Tibial nerve (tissue), 4 donors: Measurements from ENCODE around the gene NUP62. TPM values are rescaled to one million over a fixed set of nuclear protein-coding genes. Genes with fewer than 3 reads are reported as not detected.
"Not testable (repeated sequence)": the region's sequence is repeated elsewhere in the genome, so short reads cannot be mapped to it uniquely, and the experiment has no call there.

Source experiments
- DNase-seq, 2 donors: peaks; one replicate each; pipeline ENCODE4 v3.0.0-alpha.2; 2019; ENCODE audit warnings: low spot score in 2 of 2
- H3K27ac ChIP-seq, 4 donors: fragments of 200-600 bp; sonication (generic) in 3 of 4; one replicate each; pipeline ENCODE4 v1.5.1; 2017 to 2019; ENCODE audit warnings: mild to moderate bottlenecking in 1 of 4
- H3K27me3 ChIP-seq, 2 donors: fragments of 200-600 bp; sonication (generic) in 1 of 2; one replicate each; pipeline versions ENCODE4 v1.5.1 to v1.6.0; 2017 to 2019
- H3K36me3 ChIP-seq, 3 donors: fragments of 200-600 bp; sonication (generic); one replicate each; pipeline ENCODE4 v1.5.1; 2018 to 2019
- H3K4me1 ChIP-seq, 4 donors: fragments of 200-600 bp; sonication (generic) in 3 of 4; one replicate each; pipeline ENCODE4 v1.5.1; 2017 to 2019
- H3K4me3 ChIP-seq, 4 donors: fragments of 200-600 bp; sonication (generic) in 3 of 4; one replicate each; pipeline ENCODE4 v1.5.1; 2017 to 2019; ENCODE audit warnings: mild to moderate bottlenecking in 1 of 4, moderate library complexity in 1 of 4
- H3K9me3 ChIP-seq, 4 donors: fragments of 200-600 bp; sonication (generic) in 3 of 4; one replicate each; pipeline ENCODE4 v1.5.1; 2017 to 2019
- CTCF ChIP-seq, 5 experiments: fragments of 200-600 bp in 3 of 5; fragments of 450-650 bp in 2 of 5; sonication (generic) in 3 of 5; IDR thresholded peaks; one replicate each; pipeline ENCODE4 v1.5.1; 2016 to 2019; ENCODE audit warnings: antibody characterized with exemption in 5 of 5, mild to moderate bottlenecking in 3 of 5, moderate library complexity in 2 of 5
- EP300 ChIP-seq, 2 donors: sonication (generic); formaldehyde crosslinking; IDR thresholded peaks; one replicate each; pipeline ENCODE4 v1.6.1; 2017; ENCODE audit warnings: antibody characterized with exemption in 2 of 2, mild to moderate bottlenecking in 1 of 2
- POLR2A ChIP-seq, 2 donors: fragments of 450-650 bp; IDR thresholded peaks; one replicate each; pipeline ENCODE4 v1.6.1; 2017; ENCODE audit warnings: antibody characterized with exemption in 2 of 2, mild to moderate bottlenecking in 2 of 2, moderate library complexity in 2 of 2
- WGBS, 2 donors: methylation state at CpG; one replicate each; pipeline ENCODE4 v1.1.5; 2018; 5-methylcytosine and 5-hydroxymethylcytosine counted together
- total RNA-seq, 4 donors: library from RNA; depleted of rRNA; stranded (reverse); fragments of >200 nt; gene quantifications; one replicate each; pipeline ENCODE4 v1.1.0, GENCODE V29; 2016

Gene NUP62
- total RNA-seq, 4 donors from 2014 or later, result 32.8 to 43.5 (median 38.7) TPM

GRCh38 chr19:49929611-49930482 lies 543 bp upstream of the NUP62 start:
- H3K27ac ChIP-seq, result peak overlapping the region; percentile 87 to 95 (median 94)
- H3K4me1 ChIP-seq, result peaks cover 0 to 42% (median 17%) of the 10 kb centered on the region in 4 donors
- peak; percentile 69 to 85 for TF ChIP-seq EP300 (IDR thresholded peaks at IDR 0.05)
- TF ChIP-seq CTCF (IDR thresholded peaks at IDR 0.05), result peak in 2 of 5 experiments; percentile 52 to 58
- peak in 1 of 2 donors; percentile 23 for TF ChIP-seq POLR2A (IDR thresholded peaks at IDR 0.05)
- peak; percentile 76 to 86 for DNase-seq
- 3 to 5% methylated on average over 28 to 36 of the region's 43 CpGs for WGBS, 2 donors
- no peaks in the 10 kb centered on the region for H3K27me3 ChIP-seq
- H3K9me3 ChIP-seq, result no peaks in the 10 kb centered on the region
- H3K36me3 ChIP-seq, result peaks cover 0 to 40% (median 0%) of the 10 kb centered on the region in 3 donors
- H3K4me3 ChIP-seq, result peak overlapping the region; percentile 92 to 94 (median 92)

GRCh38 chr19:49927526-49928264 lies 1.6 kb downstream of the NUP62 start:
- H3K27ac ChIP-seq, result peak overlapping the region in 2 of 4 donors; percentile 7 to 94
- WGBS, 2 donors, result 81 to 83% methylated on average over 14 of the region's 14 CpGs
- no peak for TF ChIP-seq POLR2A (IDR thresholded peaks at IDR 0.05)
- no peak for TF ChIP-seq EP300 (IDR thresholded peaks at IDR 0.05)
- no peak for TF ChIP-seq CTCF (IDR thresholded peaks at IDR 0.05)
- H3K36me3 ChIP-seq, result peaks cover 0 to 54% (median 0%) of the 10 kb centered on the region in 3 donors
- H3K4me3 ChIP-seq, result peak overlapping the region in 1 of 4 donors; percentile 94
- no peaks in the 10 kb centered on the region for H3K9me3 ChIP-seq
- H3K4me1 ChIP-seq, result peaks cover 0 to 59% (median 26%) of the 10 kb centered on the region in 4 donors
- no peak for DNase-seq
- no peaks in the 10 kb centered on the region for H3K27me3 ChIP-seq

GRCh38 chr19:49926515-49926914 lies 2.8 kb downstream of the NUP62 start:
- H3K4me1 ChIP-seq, result peaks cover 0 to 62% (median 26%) of the 10 kb centered on the region in 4 donors
- H3K27ac ChIP-seq, result no peak overlapping the region
- no peak for DNase-seq
- WGBS, 2 donors, result 84 to 93% methylated on average over 10 of the region's 10 CpGs
- no peak overlapping the region for H3K4me3 ChIP-seq
- H3K36me3 ChIP-seq, result peaks cover 0 to 60% (median 0%) of the 10 kb centered on the region in 3 donors
- no peaks in the 10 kb centered on the region for H3K9me3 ChIP-seq
- no peaks in the 10 kb centered on the region for H3K27me3 ChIP-seq
- no peak for TF ChIP-seq EP300 (IDR thresholded peaks at IDR 0.05)
- TF ChIP-seq CTCF (IDR thresholded peaks at IDR 0.05), result no peak
- TF ChIP-seq POLR2A (IDR thresholded peaks at IDR 0.05), result no peak

GRCh38 chr19:49925486-49925885 lies 3.8 kb downstream of the NUP62 start:
- Histone ChIP-seq H3K4me1 (peaks cover 0 to 59% (median 24%) of the 10 kb centered on the region in 4 donors), H3K27me3 (no peaks in the 10 kb centered on the region), H3K9me3 (no peaks in the 10 kb centered on the region), H3K4me3 (no peak overlapping the region), H3K36me3 (peaks cover 0 to 70% (median 0%) of the 10 kb centered on the region in 3 donors), H3K27ac (no peak overlapping the region)
- 92 to 94% methylated on average over 5 of the region's 5 CpGs for WGBS, 2 donors
- TF ChIP-seq POLR2A (IDR thresholded peaks at IDR 0.05) (no peak), CTCF (IDR thresholded peaks at IDR 0.05) (no peak), EP300 (IDR thresholded peaks at IDR 0.05) (no peak)
- no peak for DNase-seq

GRCh38 chr19:49924881-49925210 lies 4.5 kb downstream of the NUP62 start:
- 86 to 88% methylated on average over 13 of the region's 13 CpGs for WGBS, 2 donors
- H3K4me1 ChIP-seq, result peaks cover 0 to 53% (median 23%) of the 10 kb centered on the region in 4 donors

More at GRCh38 chr19:49924881-49925210, 4.5 kb downstream of the NUP62 start:
- H3K4me3 ChIP-seq, DNase-seq, H3K9me3 ChIP-seq, H3K27me3 ChIP-seq, H3K27ac ChIP-seq: not testable (repeated sequence)
- peaks cover 0 to 72% (median 0%) of the 10 kb centered on the region in 3 donors for H3K36me3 ChIP-seq
